ENCODE data around the gene RAB31.

- TF ChIP-seq CTCF (IDR thresholded peaks at IDR 0.05) (no peak), POLR2A (IDR thresholded peaks at IDR 0.05) (no peak)
Measured at GRCh38 chr18:9866627-9867026, 158.5 kb downstream of the RAB31 start.
